ENCODE data around the gene SLC18A2.

The SLC18A2 gene

GRCh38 chr10:117320050-117320665, 79.2 kb downstream of the SLC18A2 start:
- DNase-seq: peak; percentile 16

- DNase-seq: no peak
Observed at GRCh38 chr10:117322260-117322659, 81.3 kb downstream of the SLC18A2 start.

- no peak for DNase-seq
Observed at GRCh38 chr10:117324367-117324766, 83.5 kb downstream of the SLC18A2 start.

GRCh38 chr10:117327262-117327661, 86.3 kb downstream of the SLC18A2 start:
- no peak for DNase-seq

All from activated CD4-positive, alpha-beta T cell treated with anti-CD3 and anti-CD28 coated beads, Interleukin-2, Interleukin-6, amounts not matched to agents 100 ng/mL and 50 ng/mL, durations not matched to agents 16 hours and 8 hours (primary cell).